NCI-H1694 (cell line): ENCODE results near the gene MAML3.
A peak's percentile ranks its signal among the peaks of the same experiment; 100 is the strongest.

Experiments used
- DNase-seq: peaks from one replicate; lab custom pipeline; 2025; lab: John Stamatoyannopoulos, UW

Gene MAML3

GRCh38 chr4:139841464-139842195 lies 312.4 kb downstream of the MAML3 start:
- DNase-seq: no peak

- DNase-seq: no peak
Observed at GRCh38 chr4:139840773-139841172, 313.2 kb downstream of the MAML3 start.

DNA sequence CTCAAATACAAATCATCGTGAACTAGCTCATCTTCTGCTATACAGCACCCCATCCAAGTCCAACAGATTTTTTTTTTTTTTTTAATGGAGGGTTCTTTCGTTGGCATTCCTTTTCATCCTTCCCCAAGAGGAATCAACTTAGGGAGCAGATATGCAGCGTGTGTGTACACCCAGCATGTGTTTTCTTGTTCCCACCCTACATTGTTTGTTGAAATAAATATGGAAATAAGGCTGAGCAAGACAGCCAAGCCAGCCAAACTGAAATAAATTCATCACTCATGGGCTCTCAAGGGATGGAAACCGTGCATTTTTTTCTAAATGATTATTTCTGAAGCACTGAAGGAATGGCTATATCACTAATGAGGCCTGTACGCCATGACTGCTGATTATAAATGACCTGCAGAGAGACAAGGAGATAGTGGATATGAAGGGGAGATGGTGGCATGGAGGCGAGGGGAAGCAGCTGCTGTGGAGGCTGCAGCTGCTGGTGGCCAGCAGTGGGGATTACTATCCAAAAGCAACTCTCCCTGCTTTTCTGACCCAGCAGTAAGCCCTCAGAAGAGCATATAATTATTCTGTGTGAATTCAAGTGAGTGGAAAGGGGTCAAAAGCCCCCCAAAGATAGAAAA lies 314.5 kb downstream of the MAML3 start:
- no peak for DNase-seq

GRCh38 chr4:139838811-139839210 lies 315.2 kb downstream of the MAML3 start:
- DNase-seq: no peak

- no peak for DNase-seq
Observed at GRCh38 chr4:139834981-139835391, 319.0 kb downstream of the MAML3 start.

DNA sequence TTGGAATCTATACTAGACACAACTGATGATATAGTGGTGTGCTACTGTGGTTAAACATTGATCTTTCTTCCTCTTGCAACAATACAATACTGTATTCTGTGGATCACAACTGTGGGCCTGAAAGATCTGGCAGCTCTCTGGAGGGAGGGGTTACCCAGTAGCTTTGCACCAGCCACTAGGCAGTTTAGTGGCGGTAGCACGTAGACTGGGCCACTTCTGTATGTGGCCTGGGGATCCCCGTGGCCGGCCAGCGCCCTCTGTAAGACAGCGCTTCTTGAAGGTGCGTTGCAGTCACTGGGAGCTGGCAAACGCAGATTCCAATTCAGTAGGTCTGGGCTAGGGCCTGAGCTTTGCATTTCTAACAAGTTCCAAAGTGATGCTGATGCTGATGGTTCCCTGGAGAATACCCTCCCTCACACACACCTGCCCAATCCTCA lies 319.7 kb downstream of the MAML3 start:
- no peak for DNase-seq

DNA sequence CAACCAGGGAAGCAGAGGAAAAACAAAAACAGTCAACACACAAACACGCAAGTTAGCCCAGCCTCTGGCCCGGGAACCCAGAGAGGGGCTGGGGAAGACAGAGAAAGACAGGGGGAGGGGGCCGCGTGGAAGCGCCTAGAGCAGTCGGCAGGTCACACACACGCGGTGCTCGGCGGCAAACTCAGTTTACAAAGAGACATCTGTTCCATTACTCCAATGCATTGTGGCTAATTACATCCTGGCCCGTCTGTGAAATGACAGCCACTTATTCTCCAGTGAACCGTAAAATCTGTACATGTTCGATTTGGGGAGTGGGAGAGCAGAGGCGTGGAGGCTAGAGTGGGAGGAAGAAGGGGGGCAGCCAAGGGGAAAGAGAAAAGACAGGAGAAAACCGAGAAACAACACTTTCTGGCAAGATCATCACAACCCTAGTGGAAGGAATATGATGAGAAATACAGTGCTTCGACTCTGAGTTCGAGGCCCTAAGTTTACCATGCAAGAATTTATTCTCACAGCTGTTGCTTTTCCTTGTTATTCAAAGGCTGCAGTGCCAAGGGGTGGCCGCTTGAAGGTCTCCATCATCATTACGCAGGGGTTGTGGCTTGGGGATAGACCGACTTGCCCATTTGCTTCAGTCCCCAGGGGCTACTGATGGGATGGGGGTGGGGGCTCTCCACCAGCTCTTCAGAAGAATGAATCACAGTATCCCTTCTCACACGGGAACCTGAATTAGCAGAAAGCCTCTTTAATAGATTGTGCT lies 320.7 kb downstream of the MAML3 start:
- DNase-seq: peak; percentile 59

DNA sequence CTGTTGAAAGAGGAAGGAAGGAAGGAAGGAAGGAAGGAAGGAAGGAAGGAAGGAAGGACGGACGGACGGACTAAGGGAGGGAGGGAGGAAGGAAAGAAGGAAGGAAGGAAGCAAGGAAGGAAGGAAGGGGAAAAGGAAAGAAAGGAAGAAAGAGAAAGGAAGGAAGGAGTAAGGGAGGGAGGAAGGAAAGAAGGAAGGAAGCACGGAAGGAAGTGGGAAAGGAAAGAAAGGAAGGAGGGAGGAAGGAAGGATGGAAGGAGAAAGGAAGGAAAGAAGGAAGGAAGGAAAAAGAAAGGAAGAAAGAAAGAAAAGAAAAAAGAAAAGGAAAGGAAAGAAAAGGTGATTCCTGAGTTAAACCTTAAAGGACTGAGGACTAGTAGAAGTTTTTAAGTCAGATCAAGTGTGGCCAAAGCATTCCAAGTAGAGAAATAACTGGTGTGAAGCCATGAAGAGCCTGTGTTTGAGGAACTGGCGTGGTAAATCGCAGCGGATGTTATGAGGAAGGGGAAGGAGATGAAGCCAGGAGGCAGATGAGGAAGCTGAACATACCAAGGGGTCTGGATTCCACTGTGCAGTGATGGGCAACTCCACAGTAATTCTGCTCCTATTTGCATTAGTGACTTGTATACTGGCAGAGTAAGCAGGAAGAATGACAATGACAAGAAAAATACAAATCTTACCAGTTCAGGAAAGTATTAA lies 324.9 kb downstream of the MAML3 start:
- DNase-seq: no peak

DNA sequence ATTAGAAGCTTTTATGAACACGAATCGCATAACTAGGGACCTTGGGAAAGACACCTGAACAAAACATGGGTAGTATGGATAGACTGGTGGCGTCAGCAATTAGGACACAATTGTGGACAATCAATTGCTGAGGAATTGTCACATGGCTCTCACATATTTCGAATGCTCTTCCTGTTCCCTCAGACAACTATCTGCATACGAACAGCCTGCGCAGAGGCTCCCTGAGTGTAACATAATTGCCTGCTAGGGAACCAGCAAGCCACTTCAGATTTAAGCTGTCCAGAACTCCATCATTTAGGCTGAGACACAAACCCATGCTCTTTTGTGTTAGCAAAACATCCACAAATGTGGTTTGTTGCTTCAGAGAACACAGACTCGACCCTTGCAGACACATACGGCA lies 327.6 kb downstream of the MAML3 start:
- no peak for DNase-seq

- no peak for DNase-seq
Observed at GRCh38 chr4:139825523-139826014, 328.4 kb downstream of the MAML3 start.

DNA sequence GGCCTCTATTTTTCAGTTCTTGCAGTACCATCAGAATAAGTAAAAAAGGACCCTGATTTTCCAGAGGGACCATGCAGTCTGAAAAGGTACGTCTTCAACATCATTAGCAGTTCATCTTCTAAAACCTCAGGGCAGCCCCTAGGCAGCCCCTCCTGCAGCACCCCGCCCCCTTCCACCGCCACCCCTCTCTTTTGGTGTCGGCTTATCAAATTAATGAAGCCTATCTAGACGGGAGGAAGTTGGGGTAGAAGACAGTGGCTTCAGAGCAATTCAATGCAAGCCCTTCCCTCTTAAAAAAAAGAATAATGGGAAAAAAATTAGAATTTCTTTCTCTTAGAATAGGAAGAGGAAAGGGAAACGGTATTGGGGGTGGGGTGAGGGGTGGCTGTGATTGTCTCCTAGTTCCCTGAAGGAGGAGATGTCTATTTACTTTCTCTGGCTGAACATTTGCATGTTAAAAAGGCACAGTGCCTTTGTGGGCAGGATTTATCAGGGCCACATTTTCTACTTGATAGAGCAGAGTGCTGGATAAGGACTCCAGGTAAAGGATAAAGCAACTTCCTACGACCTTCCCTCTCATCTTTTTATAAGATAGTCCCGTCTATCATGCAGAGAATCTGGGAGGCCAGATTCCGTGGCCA lies 329.0 kb downstream of the MAML3 start:
- no peak for DNase-seq

DNA sequence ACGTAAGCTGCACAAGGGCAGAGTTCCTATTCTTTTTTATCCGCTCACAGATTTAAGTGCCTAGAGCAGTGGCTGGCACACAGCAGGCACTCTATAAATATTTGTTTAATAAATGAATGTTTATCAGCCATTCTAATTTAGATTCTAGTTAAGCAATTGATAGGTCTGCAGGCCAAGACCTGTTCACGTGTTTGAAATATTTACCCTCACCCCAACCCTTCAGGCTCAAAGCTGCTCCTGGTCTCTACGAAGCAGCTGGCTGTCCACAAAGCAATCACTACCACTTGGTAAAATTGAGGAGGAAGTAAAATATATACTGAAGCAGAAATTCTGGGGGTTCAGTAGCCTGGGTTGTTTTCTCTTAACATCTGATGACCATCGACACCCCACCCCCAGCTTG lies 330.2 kb downstream of the MAML3 start:
- no peak for DNase-seq

GRCh38 chr4:139823345-139823744 lies 330.6 kb downstream of the MAML3 start:
- no peak for DNase-seq

GRCh38 chr4:139822391-139822790 lies 331.6 kb downstream of the MAML3 start:
- DNase-seq: no peak

GRCh38 chr4:139819082-139819481 lies 334.9 kb downstream of the MAML3 start:
- no peak for DNase-seq

- no peak for DNase-seq
Observed at GRCh38 chr4:139817657-139818452, 336.1 kb downstream of the MAML3 start.

DNA sequence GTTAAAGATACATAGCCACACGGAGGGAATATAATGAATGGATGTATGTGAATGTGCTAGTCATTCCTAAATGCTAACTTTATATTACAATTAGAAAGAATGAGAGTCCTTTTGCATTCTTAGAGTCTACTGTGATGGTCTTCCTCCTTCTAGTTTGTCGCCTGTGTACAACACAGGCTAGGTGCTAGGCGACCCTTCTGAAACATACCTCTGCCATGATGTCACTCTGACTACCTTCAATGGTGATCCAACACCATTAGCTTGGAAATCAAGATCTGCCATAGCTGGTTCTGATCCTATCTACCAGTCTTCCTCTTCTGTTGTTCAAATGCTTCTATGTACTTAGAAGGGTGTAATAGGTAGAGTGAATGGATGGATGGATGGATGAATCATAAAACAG lies 337.1 kb downstream of the MAML3 start:
- DNase-seq: no peak

- DNase-seq: no peak
Observed at GRCh38 chr4:139815778-139816601, 338.0 kb downstream of the MAML3 start.

GRCh38 chr4:139814323-139815015 lies 339.5 kb downstream of the MAML3 start:
- DNase-seq: no peak
